GM12872 (cell line): ENCODE measurements around the gene NUAK1.

Experiments
- CTCF ChIP-seq: IDR thresholded peaks from 3 replicates; pipeline ENCODE4 v1.5.1; 2011; ENCODE audit warnings: low read depth, mild to moderate bottlenecking, low read length, moderate library complexity; ENCODE audit not compliant: insufficient read depth

NUAK1 gene

GRCh38 chr12:106068296-106068695 lies 70.5 kb downstream of the NUAK1 start:
- no peak for TF ChIP-seq CTCF

DNA sequence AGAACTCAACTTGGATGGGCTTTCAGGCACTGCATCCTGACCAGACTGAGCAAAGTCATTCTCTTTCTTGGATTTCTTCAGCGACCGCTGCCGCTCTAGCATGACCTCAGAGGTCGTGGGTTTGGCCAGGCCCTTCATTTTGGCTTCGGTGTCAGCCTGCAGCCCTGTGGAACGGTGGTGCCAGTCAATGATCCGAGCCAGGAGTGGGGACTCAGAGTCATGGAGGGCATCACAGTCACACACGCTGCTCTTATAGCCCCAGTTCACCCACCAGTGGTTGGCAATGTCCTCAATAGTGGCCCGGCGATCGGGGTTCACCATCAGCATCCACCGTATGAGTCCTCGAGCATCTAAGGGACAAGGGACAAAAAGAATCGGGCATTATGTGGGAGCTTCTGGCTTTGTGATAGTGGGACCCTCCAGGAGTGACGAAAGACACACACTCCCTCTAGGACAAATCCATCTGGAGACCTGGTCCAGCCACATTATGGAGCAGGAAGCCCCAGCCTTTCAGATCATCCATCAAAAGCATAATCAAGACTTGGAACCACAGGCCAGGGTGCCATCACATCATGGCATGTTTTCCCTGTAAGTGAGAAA lies 71.0 kb downstream of the NUAK1 start:
- no peak for TF ChIP-seq CTCF

DNA sequence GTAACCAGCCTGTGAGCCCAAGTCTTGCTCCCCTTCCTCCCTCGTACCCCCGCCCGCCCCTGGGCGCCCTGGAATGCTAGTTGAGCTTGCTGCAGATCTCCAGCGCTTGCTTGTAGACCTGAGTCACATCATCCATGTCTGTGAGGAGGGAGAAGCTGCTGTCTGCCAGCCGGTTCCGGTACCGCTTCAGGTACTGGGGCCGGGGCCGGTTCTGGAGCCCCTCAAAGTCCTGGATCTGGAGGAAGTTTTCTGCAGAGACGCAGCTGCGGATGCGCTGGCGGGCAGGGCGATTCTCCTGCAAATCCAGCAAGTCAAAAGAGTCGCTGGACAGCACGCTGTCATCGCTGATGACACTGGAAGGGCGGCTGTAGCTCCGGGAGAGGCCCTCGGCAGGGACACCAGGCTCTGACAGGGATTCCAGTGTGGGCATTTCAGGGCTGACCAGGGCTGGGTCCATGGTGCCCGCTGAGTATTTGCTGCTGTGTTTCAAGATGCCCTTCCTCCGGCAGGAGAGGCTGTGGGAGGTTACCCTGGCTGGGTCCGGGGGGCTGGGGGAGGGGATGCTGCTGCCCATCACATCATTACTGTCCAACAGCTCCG lies 71.9 kb downstream of the NUAK1 start:
- TF ChIP-seq CTCF, result no peak

- TF ChIP-seq CTCF, result no peak
Observed at GRCh38 chr12:106066051-106066705, 72.6 kb downstream of the NUAK1 start.

- no peak for TF ChIP-seq CTCF
Observed at GRCh38 chr12:106065506-106065905, 73.2 kb downstream of the NUAK1 start.

DNA sequence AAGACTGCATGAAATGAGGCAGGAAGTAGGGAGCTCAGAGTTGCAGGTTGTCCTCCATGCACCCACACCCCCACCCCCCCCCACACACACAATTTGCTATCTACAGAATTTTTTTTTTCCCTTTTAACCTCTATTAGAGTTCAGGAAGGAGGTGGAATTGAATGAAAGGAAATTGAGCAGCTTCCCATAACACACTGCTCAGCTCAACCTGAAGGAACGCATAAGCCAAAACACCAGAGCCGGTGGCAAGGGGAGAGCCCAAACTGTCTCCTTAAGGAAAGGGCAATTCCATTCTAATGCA lies 74.1 kb downstream of the NUAK1 start:
- no peak for TF ChIP-seq CTCF

DNA sequence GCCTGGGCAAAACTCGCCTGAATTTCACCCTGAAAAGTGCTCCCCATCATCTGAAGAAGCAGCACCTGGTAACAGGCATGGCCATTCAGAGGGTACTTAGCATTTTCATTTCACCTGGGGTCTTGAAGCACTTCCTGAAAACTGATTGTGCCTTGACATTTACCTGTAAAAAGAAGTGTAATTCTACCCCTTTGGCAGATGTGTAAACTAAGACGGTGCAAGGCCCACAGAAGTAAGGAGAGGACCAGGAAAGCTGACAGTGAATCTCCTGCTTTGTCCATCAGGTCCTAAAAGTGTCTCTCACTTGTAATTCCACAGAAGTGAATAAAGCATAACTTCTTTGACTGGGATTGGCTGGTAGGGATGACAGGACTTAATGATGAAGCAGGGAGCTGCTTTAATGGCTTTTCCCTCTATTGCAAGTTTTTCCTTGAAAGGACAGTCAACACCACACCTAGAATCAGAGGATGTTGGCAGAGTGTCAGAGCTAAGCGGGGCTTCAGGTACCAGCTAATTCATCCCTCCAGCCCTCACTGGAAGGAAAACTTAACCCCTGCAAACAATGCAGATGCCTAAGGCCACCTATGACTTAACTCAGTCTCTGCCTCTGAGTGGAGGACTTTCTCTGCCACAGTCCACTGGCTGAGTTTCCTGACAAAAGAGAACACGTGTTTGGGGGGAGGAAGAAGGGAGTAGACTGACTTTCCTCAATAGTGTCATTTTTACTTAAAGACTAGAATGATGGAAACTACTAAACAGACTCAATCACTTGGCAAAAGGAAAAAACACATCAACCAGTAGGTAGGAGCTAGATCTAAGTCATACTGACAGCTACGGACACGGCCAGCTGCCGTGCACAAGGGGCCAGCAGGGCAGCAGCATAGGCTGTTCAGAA lies 74.7 kb downstream of the NUAK1 start:
- no peak for TF ChIP-seq CTCF
